Transverse colon (tissue), 4 donors: Measurements from ENCODE around the gene OR52B6. TPM values are rescaled to one million over a fixed set of nuclear protein-coding genes. Genes with fewer than 3 reads are reported as not detected.

Experiments used
- DNase-seq: peaks from one replicate; pipeline ENCODE4 v3.0.0-alpha.2; 2019
- H3K27ac ChIP-seq, 4 donors: fragments of 200-600 bp; sonication (generic); 2 replicates each; pipeline ENCODE4 v1.5.1; 2016 to 2018; ENCODE audit warnings: inconsistent platforms in 4 of 4
- H3K27me3 ChIP-seq: fragments of 200-600 bp; sonication (generic); 2 replicates; pipeline ENCODE4 v1.5.1; 2017; ENCODE audit warnings: inconsistent platforms
- H3K36me3 ChIP-seq, 4 donors: fragments of 200-600 bp; sonication (generic); 2 replicates each; pipeline ENCODE4 v1.5.1; 2017 to 2019; ENCODE audit warnings: inconsistent platforms in 4 of 4
- H3K4me1 ChIP-seq, 4 donors: fragments of 200-600 bp; sonication (generic); 2 replicates each; pipeline ENCODE4 v1.5.1; 2017 to 2020; ENCODE audit warnings: inconsistent platforms in 4 of 4
- H3K4me3 ChIP-seq, 4 donors: fragments of 200-600 bp; sonication (generic); 1 replicate in 1 of 4; 2 replicates in 3 of 4; pipeline versions ENCODE4 v1.5.1 to v1.6.1; 2017 to 2019; ENCODE audit warnings: inconsistent platforms in 4 of 4
- H3K9me3 ChIP-seq, 2 donors: fragments of 200-600 bp; sonication (generic); 2 replicates each; pipeline ENCODE4 v1.5.1; 2017 to 2019; ENCODE audit warnings: inconsistent platforms in 2 of 2
- CTCF ChIP-seq, 5 experiments: fragments of 200-600 bp in 3 of 5; fragments of 450-650 bp in 2 of 5; sonication (generic) in 3 of 5; IDR thresholded peaks; 1 replicate in 2 of 5; 2 replicates in 3 of 5; pipeline ENCODE4 v1.5.1; 2016 to 2017; ENCODE audit warnings: antibody characterized with exemption in 5 of 5, inconsistent platforms in 3 of 5, mild to moderate bottlenecking in 2 of 5, moderate library complexity in 1 of 5
- EP300 ChIP-seq: sonication (generic); formaldehyde crosslinking; IDR thresholded peaks from one replicate; pipeline ENCODE4 v1.6.1; 2017; ENCODE audit warnings: antibody characterized with exemption, low read depth
- POLR2A ChIP-seq: fragments of 450-650 bp; IDR thresholded peaks from one replicate; pipeline ENCODE4 v1.6.1; 2016; ENCODE audit warnings: antibody characterized with exemption, mild to moderate bottlenecking, moderate library complexity
- POLR2AphosphoS5 ChIP-seq, 3 donors: sonication (generic); formaldehyde crosslinking; IDR thresholded peaks; one replicate each; pipeline ENCODE4 v1.6.1; 2016; ENCODE audit warnings: antibody characterized with exemption in 3 of 3
- WGBS, 2 donors: methylation state at CpG; one replicate each; pipeline ENCODE4 v1.1.5; 2018; ENCODE audit warnings: low coverage in 1 of 2; 5-methylcytosine and 5-hydroxymethylcytosine counted together
- in situ Hi-C, 4 donors: fragments of 200-750 bp; cut with MboI; loops; one replicate each; pipeline versions ENCODE4 v1.15.0 to v1.15.1; 2017; ENCODE audit warnings: low sequenced_read_pairs in 3 of 4, low pct_ligation_motif_present in 1 of 4, low pct_unique_long_range_greater_than_20kb in 1 of 4
- intact Hi-C: fragments of 100-400 bp; cut with DNase I; formaldehyde crosslinking; loops from one replicate; pipeline ENCODE4 v1.15.1; 2023; ENCODE audit warnings: low total_unique reads
- total RNA-seq, 4 donors: library from RNA; depleted of rRNA; stranded (reverse); fragments of >200 nt; gene quantifications; one replicate each; pipeline ENCODE4 v1.1.0, GENCODE V29; 2016

The OR52B6 gene
- total RNA-seq, 4 donors from 2014 or later: not detected

GRCh38 chr11:5610446-5610845 is 29.8 kb downstream of the OR52B6 start:
- DNase-seq: no peak
- Histone ChIP-seq H3K4me3 (no peak overlapping the region), H3K9me3 (no peaks in the 10 kb centered on the region), H3K36me3 (no peaks in the 10 kb centered on the region), H3K27me3 (no peaks in the 10 kb centered on the region), H3K4me1 (no peaks in the 10 kb centered on the region), H3K27ac (no peak overlapping the region)
- TF ChIP-seq POLR2AphosphoS5 (IDR thresholded peaks at IDR 0.05): no peak
- TF ChIP-seq CTCF (IDR thresholded peaks at IDR 0.05): no peak
- no peak for TF ChIP-seq POLR2A
- no peak for TF ChIP-seq EP300
- in situ Hi-C loops (loop anchor here in 2 of 4 donors (25.0 kb wide), 1 partner anchor 202 kb away; the partner anchor contains the start of gene OR52N2 (in 2 of the 2)), intact Hi-C loops (no loop called here)
- 70 to 92% methylated on average over 5 of the region's 5 CpGs for WGBS, 2 donors

- intact Hi-C loops (no loop called here), in situ Hi-C loops (loop anchor here in 2 of 4 donors (25.0 kb wide), 1 partner anchor 201 kb away; the partner anchor contains the start of gene OR52N2 (in 2 of the 2))
- Histone ChIP-seq H3K4me3 (no peak overlapping the region), H3K36me3 (no peaks in the 10 kb centered on the region), H3K27ac (no peak overlapping the region), H3K9me3 (no peaks in the 10 kb centered on the region), H3K4me1 (no peaks in the 10 kb centered on the region), H3K27me3 (no peaks in the 10 kb centered on the region)
- TF ChIP-seq CTCF (IDR thresholded peaks at IDR 0.05): no peak
- TF ChIP-seq POLR2A: no peak
- TF ChIP-seq EP300: no peak
- TF ChIP-seq POLR2AphosphoS5 (IDR thresholded peaks at IDR 0.05): no peak
- WGBS, 2 donors: 91 to 92% methylated on average over 3 to 11 of the region's 11 CpGs
- no peak for DNase-seq
Measured at GRCh38 chr11:5611627-5612026, 30.9 kb downstream of the OR52B6 start.

GRCh38 chr11:5618807-5619206 is 38.1 kb downstream of the OR52B6 start:
- H3K9me3 ChIP-seq: no peaks in the 10 kb centered on the region
- H3K4me1 ChIP-seq: peaks cover 14 to 24% (median 18%) of the 10 kb centered on the region in 4 donors
- in situ Hi-C loops: loop anchor here in 2 of 4 donors (25.0 kb wide), 1 partner anchor 193 kb away; the partner anchor contains the start of gene OR52N2 (in 2 of the 2)
- TF ChIP-seq POLR2A: no peak
- no peak for TF ChIP-seq CTCF (IDR thresholded peaks at IDR 0.05)
- TF ChIP-seq EP300: no peak
- no peak for TF ChIP-seq POLR2AphosphoS5 (IDR thresholded peaks at IDR 0.05)
- no peaks in the 10 kb centered on the region for H3K27me3 ChIP-seq
- no peak overlapping the region for H3K27ac ChIP-seq
- intact Hi-C loops: no loop called here
- no peak for DNase-seq
- no peak overlapping the region for H3K4me3 ChIP-seq
- 74 to 75% methylated on average over 3 of the region's 3 CpGs for WGBS, 2 donors
- H3K36me3 ChIP-seq: no peaks in the 10 kb centered on the region

GRCh38 chr11:5620651-5621521 is 40.2 kb downstream of the OR52B6 start:
- no peak for DNase-seq
- intact Hi-C loops (no loop called here), in situ Hi-C loops (loop anchor here in 2 of 4 donors (25.0 kb wide), 1 partner anchor 191 kb away; the partner anchor contains the start of gene OR52N2 (in 2 of the 2))
- TF ChIP-seq CTCF (IDR thresholded peaks at IDR 0.05) (no peak), POLR2AphosphoS5 (IDR thresholded peaks at IDR 0.05) (peak; percentile 15 to 64 (median 35))
- no peak overlapping the region for H3K4me3 ChIP-seq
- H3K27ac ChIP-seq: peak overlapping the region; percentile 55 to 72 (median 68)
- H3K36me3 ChIP-seq: no peaks in the 10 kb centered on the region
- H3K4me1 ChIP-seq: peaks cover 20 to 37% (median 29%) of the 10 kb centered on the region in 4 donors
- no peaks in the 10 kb centered on the region for H3K27me3 ChIP-seq
- H3K9me3 ChIP-seq: no peaks in the 10 kb centered on the region
- WGBS, 2 donors: 20 to 40% methylated on average over 1 to 3 of the region's 3 CpGs
